HG03342 (cell line): ENCODE measurements around the gene SPINDOC.

Experiments
- ATAC-seq: cut with Tn5 transposase; IDR thresholded peaks from one replicate; pipeline ENCODE4 v1.9.1; 2021; ENCODE audit warnings: mild to moderate bottlenecking, moderate library complexity; ENCODE audit not compliant: unreplicated experiment

SPINDOC gene

DNA sequence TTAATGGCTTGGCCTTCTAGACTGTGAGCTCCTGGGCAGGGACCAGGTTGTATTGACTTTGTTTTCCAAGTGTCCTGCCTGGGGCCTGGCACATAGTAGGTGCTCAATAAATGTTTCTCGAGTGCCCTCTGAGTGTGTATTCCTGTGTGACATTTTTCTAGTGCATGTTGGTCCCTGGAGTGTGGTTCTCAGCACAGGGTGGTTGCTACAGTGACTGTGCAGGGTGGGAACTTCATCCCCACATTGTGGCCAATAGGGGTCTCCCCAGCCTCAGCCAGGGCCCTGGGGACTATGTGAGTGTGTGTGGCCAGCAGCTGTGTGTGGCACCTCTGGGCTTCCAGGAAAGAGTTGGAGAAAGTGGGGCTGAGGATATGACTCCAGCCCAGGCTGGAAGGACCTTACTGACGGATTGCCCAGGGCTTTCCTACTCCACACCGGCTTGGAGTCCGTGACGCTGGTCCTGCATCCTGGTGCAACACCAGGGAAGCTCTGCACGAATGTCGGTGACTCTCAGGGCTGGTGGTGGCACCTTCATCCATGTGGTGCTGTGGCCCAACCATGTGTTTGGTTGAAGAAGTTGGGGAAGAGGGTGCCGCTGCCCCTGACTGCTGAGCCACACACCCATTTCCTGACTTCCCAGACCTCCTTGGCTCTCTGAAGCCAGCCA lies 16.7 kb downstream of the SPINDOC start:
- ATAC-seq, result no peak

DNA sequence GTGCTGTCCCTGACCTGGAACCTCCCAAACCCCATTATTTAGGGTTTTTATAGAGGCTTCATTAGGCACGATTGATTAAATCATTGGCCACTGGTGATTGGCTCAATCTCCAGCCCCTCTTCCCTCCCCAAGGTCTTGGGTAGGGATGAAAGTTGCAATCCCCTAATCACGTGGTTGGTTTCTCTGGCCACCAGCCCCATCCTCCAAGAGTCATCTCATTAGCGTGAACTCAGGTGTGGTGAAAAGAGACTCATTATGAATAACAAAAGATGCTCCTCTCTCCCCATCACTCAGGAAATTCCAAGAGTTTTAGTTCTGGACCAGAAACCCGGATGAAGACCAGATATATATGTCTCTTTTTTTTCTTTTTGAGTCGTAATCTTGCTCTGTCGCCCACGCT lies 18.1 kb downstream of the SPINDOC start:
- no peak for ATAC-seq

DNA sequence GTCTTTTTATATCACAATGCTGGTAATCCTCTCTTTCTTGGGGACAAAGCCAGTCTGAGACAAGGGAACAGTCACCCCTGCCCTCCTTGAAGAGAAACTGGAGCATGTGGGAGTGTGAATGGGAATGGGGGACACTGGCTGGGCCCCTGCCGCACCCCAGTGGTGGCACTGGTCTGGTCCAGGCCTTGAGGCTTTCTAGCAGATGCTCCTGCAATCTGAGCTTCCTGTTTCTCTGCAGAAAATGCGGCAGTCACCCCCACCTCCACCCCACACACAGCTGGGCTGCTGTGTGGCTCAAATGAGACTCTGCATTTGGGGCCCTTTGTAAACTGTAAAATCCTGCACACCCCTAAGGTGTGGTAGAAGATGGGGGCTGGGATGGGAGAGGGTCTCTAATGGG lies 19.1 kb downstream of the SPINDOC start:
- no peak for ATAC-seq

DNA sequence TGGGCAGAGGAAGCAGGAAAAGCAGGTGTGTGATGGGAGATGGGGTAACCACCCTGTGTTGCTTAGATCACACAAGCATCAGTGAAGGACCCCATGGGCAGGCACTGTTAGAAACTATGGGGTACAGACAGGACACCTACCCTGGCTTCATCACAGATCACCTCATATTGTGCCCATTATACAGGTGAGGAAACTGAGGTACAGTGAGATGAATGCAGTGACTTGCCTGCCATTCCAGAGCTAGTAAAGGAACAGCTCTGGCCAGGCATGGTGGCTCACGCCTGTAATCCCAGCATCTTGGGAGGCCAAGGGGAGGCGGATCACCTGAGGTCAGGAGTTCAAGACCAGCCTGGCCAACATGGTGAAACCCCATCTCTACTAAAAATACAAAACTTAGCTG lies 19.8 kb downstream of the SPINDOC start:
- no peak for ATAC-seq

DNA sequence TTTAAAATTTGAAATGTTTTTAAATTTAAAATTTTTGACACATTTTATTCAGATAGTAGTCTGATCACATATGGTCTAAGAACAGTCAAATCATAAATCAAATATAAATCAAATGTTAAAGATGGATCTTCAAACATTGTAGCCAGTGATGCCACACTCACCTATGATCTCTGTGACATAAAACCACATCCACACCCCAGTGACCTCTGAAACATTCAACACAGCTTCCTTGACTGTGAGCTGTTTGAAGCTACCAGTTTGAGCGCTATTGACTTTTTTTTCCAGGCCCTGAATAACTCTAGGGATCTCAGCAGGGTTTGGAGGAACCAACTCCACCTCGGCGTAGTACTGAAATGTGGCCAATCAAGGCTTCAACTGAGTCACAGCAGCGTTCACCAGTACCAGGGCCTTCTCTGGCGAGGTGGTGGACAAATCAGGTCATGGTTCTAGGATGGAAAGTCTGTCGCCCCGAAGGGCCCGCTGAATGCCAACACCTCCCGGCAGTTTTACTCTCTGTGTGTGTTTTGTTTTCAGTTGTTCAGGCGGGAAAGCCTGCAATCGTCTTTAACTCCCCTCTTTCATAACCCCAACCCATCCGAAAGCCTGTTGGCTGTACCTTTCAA lies 21.4 kb downstream of the SPINDOC start:
- no peak for ATAC-seq

DNA sequence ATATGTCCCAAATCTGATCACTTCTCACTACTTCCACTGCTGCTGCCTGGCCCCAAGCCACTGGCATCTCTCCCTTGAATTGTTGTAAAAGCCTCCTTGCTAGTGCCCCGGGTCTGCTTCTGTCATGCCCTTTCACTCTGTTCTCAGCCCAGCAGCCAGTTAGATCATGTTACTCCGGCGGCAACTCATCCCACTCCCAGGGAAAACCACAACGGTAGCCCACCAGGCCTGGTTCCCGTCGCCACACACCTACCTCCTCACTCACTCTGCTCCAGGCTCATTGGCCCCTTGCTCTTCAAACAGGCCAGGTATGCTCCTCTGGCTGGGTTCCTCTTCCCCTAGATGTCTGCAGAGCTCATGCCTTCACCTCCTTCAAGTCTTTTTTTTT lies 21.9 kb downstream of the SPINDOC start:
- no peak for ATAC-seq

DNA sequence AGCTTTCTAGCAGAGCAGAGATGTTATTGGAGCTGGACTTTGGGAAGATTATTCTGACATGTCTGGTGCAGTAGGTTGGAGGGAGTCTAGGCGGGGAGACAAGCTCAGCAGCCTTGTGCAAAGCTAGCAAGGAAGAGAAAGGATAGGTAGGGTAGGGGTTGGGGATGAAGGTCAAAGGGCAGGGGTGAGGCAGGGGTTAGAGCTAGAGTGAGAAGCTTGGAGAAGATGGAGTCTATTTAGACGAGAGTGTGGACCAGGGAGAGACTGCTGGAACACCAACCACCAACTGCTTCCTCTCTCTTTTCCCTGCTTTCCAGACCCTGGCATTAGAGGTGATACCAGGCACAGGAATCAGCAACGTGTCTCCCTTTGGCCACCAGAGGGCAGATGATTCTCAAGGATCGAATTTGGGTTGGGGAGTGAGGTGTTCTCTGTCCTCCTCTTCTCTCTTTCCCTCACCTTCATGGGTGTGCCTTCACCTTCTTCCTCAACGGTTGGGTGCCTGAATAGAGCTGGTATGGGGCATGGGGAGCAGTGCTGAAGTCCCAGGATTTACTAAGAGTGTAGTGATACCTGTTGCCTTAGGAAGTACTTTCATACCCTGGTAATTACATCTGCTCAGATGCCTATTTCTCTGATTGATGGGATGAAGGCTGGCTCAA lies 23.9 kb downstream of the SPINDOC start:
- ATAC-seq, result no peak

DNA sequence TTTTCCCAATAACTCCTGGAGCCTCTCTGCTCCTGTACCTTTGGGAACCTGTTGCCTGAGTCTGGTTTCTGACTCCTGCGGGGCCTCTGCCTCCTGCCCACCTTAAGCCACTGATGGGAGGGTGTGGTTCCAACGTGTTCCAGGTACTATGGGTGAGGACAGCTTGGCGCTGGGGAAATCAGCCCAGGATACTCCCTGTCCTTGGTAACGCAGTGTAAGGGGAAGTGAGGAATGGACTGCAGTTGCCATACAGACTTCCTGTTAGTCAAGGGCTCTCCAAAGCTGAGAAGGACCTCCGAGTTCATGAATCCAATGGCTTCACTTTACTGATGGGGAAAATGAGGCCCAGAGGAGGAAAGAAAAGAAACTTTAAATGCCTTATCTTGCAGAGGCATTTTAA lies 24.5 kb downstream of the SPINDOC start:
- ATAC-seq, result no peak

DNA sequence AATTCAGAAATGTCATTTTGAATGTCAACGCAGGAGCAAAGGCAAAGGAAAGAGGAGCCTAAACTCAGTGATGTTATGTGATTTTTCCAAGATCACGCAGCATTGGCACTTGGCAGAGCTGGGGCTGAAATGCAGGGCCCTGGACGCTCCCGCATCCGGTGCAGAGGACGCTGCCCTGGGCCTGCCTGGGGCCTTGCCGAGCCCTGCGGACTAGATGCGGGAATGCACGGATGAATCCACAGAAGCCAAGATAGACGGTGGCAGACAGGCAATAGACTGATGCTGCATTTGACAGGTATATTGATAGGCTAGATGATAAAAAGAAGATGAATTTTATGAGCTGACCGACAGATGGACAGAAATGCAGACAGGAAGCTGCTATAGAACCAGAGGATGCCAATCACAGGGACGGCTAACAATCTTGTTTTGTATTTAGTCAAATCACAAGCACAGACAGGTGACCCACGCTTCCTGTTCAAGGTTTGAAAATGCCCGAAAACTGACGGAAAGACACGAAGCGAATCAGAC lies 25.0 kb downstream of the SPINDOC start:
- ATAC-seq, result no peak

DNA sequence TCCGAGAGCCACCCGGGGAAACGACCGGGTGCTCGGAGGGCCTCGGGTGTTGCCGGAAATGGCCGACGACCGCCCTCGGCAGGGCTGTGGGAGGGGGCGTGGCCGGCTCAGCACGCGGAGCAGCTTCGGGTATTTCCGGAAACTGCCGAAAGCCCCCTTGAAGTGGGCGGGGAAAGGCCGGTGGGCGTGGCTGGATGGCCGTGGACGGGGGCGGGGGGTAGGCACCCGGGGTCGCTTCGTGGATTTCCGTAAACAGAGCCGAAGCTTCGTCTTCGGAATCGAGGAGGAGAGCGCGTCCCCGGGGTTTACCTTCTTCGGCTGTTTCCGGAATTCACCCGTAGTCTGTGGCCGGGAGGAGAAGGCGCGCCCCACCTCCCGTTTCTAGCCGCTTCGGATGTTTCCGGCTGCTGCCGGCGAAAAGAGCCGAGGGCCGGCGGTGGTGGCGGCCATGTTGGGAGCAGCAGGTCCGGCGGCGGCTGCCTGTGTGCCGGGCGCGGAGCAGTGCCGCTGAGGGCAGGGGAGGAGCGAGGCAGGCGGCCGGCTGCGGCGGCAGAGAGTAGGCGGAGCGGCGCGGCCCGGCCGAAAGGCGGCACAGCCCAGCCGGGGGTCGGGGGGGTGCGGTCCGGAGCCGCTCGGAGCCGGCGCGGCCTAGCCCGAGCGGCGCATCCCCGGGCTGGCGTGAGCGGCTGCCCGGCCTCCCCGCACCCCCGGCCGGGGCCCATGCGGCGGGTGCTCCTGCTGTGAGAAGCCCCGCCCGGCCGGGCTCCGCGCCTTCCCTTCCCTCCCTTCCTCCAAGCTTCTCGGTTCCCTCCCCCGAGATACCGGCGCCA lies 25.6 kb downstream of the SPINDOC start, which contains the start of gene MARK2:
MARK2 (plus strand) TSS at position 433 of the 830 bp plus-strand sequence; CDS start at position 830, 397 bp downstream.
- peak; percentile 74 for ATAC-seq

DNA sequence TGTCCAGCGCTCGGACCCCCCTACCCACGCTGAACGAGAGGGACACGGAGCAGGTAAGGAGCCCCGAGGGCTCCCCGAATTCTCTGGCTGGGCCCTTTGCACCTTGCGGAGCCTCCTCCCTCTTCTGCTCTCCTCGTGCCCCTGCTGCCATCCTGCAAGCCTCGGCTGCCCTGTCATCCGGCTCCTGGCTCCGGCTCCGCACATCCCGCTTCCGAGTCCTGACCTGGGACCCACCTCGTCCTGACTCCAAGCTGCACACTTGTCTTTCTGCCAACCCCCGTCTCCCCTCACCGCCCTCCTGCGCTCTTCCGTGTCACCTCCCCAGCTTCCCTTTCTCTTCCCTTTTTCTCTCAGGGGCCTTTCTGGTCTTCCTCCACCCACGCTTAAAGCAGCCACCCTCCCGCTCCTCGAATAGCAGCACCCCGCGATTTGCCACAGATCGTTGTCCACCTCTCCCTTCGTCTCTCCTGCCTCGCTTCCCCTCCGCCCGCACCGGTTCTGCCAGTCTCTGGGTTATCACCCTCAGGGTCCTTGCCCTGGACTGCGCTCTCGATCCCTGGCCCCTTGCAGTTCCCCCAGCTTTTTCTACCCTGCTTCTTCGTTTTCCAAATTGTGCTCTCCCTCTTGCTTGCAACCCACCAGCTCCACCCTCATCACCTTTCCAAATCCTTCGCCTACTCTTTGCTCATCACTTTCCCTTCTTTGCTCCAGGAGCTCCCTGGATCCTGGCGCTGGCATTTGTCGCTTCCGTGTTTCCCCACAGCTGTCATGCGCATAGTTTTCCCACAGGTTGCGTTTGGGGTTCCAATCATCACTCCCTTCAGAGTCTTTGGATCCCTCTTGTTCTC lies 26.5 kb downstream of the SPINDOC start:
- ATAC-seq, result peak; percentile 0

DNA sequence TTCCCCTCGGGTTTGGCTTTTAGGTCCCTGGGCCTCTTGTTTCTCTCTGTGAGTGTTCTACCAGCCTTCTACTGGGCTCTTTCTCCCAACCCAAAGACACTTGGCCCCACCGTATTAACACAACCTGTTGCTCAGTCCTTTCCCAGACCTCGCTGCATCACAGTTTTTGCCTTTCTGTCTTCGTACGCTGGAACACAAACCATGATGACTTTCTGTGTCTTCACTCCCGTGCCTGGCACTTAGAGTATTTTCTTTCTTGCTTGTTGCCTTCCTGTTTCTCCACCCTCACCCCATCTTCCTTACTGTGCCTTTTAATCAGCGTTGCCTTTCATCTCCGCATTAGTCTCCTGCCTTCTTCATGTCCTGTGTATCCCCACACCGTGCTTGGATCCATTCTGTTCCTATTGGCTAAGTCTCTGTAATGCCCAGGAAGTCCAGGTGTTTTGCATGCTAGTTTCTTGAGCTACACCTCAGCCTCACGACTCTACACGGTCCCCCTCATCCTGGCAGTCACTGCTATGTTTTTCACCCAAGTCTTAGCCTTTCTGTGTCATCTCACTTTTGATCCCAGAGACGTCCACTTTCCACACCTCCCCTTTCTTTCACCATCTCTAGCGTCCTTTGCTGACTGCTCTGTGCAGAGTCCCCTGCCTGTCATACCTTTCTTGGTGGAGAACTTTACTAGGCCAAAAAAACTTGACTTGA lies 27.3 kb downstream of the SPINDOC start:
- no peak for ATAC-seq

DNA sequence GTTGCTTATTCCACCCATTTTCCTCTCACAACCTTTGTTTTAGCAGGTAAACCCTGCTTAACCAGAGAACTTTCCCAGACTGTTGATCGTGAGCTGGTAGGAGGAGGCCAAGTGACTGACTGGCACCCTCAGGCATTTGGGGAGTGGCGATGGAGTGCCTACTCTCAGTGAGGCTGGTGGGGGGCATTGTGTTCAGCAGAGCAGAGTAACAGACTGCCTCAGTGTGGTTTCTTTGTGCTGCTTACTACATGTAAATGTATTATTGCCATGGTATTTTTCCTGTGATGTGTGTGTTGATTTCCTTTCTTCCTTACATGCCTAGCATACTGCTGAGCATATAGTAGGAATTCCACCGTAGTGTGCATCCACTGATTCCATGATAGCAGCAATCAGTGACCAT lies 28.3 kb downstream of the SPINDOC start:
- no peak for ATAC-seq

DNA sequence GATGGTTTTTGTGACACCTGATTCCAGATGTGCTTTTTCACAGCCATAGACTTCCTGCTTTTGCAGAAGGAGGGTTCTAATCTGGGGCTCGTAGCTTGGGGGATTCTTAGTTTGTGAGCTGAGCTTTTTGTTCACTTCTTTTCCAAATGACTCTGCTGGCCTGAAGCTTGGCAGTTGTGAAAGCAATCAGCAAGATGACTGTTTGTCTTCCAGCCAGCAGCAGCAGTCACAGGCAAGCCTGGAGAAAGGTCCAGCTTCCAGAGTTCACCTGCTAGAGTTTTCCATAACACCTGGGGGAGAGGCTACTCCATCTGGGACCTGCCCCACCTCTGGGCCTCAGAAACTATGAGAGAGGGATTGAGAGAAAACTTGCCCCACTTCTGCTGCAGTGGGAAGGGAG lies 29.8 kb downstream of the SPINDOC start:
- no peak for ATAC-seq

DNA sequence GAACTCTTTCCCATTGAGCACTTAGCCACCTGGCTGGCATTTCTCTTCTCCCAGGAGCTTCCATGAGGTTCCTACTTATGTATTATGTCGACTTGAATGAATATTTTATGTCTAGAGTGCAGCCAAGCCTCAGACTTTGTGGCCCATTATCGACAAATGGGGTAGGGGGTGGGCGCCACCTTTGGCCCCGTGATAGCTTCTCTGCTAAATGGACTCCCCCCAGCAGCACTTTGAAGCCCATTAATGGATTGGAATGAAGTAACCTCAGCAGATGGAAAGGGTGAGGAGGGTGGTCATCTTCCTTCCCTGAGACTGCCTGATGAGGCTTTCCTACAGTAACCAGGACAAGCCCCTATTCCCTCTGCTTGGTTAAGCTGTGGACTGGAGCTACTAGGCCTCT lies 31.6 kb downstream of the SPINDOC start:
- ATAC-seq, result no peak

DNA sequence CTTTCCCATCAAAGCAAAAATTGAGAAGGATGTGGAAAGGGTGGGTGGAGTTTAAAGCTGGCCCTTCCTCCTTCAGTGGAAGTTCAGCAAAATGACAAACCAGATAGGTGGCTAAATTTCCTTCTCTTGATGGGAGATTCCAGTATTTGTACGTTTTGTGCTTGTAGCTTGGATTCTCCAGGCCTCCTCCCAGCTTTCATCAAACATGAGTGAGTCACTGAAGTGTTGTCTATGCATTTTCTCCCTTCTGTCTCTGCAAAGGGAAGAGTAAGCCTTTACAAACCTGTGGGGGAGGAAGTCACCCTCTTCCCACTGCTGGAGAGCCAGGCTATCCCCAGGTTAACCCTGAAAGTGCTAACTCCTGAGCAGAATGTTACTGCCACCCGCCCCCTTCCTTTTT lies 32.0 kb downstream of the SPINDOC start:
- no peak for ATAC-seq

DNA sequence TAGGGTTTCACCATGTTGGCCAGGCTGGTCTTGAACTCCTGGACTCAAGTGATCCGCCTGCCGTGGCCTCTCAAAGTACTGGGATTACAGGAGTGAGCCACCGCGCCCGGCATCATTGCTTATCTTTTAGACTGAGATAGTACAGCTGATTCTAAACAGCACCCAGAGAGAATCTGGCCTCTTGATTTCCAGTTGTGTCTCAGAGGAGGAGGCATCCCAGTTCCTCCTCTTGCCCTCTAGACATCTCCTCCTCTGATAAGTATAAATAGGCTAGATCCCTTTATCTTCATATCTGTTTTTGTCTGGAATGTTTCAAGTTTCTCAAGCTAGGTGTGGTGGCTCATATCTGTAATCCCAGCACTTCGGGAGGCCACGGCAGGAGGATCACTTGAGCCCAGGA lies 32.7 kb downstream of the SPINDOC start:
- ATAC-seq, result no peak

DNA sequence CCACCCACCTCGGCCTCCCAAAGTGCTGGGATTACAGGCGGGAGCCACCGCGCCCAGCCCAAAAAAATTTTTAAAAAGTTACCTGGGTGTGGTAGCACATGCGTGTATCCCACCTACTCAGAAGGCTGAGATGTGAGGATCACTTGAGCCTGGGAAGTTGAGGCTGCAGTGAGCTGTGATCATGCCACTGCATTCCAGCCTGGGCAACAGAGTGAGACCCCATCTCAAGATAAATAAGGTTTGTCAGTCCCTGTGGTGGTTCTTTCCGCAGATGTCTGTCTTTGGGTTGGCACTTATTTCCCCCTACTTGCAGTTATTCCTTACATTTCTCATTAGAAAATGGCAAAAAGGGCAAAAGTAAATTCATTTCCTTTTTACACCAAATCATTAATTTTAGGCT lies 33.6 kb downstream of the SPINDOC start:
- no peak for ATAC-seq

DNA sequence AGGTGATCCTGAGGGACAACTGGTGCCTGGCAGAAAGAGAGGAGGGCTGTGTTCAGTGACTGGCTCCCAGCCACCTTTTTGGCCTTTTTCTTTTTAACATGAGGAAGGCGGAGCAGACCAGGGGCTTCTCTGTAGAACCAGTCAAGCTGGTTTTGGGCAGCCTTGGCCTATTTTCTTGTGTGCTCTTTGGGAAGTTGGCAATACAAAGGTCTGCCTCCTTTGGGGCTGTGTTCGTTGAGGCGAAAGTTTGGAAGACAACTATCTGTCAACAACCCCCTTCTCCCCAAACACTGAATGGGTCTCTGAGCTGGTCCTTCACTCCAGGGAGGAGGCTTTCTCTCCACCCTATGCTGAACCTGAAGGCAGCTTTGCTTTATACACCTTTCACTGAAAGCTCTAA lies 34.1 kb downstream of the SPINDOC start:
- no peak for ATAC-seq

DNA sequence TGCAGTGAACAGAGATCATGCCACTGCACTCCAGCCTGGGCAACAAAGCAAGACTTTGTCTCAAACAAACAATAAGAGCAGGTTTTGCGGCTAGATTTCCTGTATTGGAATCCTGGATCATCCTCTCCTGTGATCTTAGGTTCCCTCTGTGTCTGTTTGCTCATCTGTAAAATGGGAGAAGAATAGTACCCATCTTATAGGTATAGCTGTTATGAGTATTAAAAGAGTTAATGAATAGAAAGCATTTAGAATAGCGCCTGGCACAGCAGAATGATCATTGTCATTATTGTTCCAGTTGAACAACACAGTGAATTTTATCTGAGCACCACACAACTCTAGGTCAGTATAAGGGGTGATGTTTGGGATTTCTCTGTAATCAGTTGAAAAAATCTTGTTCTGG lies 36.4 kb downstream of the SPINDOC start:
- no peak for ATAC-seq
